Measurements from ENCODE around the gene LRIG3. TPM values are rescaled to one million over a fixed set of nuclear protein-coding genes. Genes with fewer than 3 reads are reported as not detected.

The LRIG3 gene
- total and polyA plus RNA-seq, 2 of the 4 experiments (the other 2 are of a cell fraction): 26.4 to 71.2 TPM

DNA sequence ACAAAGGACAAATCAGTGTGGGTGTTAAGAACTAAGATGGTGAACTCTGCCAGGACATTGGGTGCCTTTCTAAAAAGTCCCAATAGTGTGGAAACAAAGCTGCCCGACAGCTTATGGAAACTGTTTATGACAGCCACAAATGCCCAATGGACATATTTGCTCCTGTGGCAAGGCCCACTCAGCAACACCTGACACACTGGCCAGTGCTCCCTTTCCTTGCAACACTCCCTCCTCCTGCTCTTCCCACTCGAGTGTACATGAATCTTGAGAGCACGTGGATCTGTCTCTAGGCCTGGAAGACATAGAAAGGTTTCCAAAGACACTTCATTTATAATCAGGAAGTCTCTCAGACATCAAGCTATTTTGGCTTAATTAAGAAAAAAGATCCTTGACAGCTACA lies 14.2 kb upstream of the LRIG3 start:
- intact Hi-C loops (cut with micrococcal nuclease): no loop called here
- no peak for ATAC-seq (ENCODE audit: low read depth)
- CTCF ChIA-PET: interaction anchor here (0.7 kb wide), 1 partner anchor 9 kb away, joined by 6 read pairs; no protein-coding TSS in a partner anchor

More for the DNA sequence above, 14.2 kb upstream of the LRIG3 start:
- no peak overlapping the region for H3K23ac ChIP-seq (ENCODE audit: low read depth, low read length)
- no peak overlapping the region for H2BK120ac ChIP-seq (ENCODE audit: low read depth, low read length)
- no peak overlapping the region for H2BK20ac ChIP-seq (ENCODE audit: low read depth, low read length)
- H3K4ac ChIP-seq (ENCODE audit: low read depth, low read length): no peak overlapping the region
- no peaks in the 10 kb centered on the region for H3K27me3 ChIP-seq (ENCODE audit: control insufficient read depth, insufficient read depth, low read length)
- no peak overlapping the region for H4K91ac ChIP-seq (ENCODE audit: insufficient read depth, low read depth, low read length)
- H2BK15ac ChIP-seq (ENCODE audit: low read depth, low read length): no peak overlapping the region
- 100% methylated on average over 1 of the region's 3 CpGs; no CpG with 5 or more reads in 1 of the 2 experiments for WGBS, 2 experiments (ENCODE audit: extremely low coverage in 2 of 2, insufficient read length in 1 of 2)
- H4K5ac ChIP-seq (ENCODE audit: low read depth, low read length): no peak overlapping the region
- H3K79me1 ChIP-seq (ENCODE audit: low read depth in 1 of 2, low read length in 2 of 2): no peaks in the 10 kb centered on the region
- H3K4me1 ChIP-seq (ENCODE audit: control insufficient read depth, insufficient read depth, low read length): peaks cover 2% of the 10 kb centered on the region
- TF ChIP-seq, protein P1, sequence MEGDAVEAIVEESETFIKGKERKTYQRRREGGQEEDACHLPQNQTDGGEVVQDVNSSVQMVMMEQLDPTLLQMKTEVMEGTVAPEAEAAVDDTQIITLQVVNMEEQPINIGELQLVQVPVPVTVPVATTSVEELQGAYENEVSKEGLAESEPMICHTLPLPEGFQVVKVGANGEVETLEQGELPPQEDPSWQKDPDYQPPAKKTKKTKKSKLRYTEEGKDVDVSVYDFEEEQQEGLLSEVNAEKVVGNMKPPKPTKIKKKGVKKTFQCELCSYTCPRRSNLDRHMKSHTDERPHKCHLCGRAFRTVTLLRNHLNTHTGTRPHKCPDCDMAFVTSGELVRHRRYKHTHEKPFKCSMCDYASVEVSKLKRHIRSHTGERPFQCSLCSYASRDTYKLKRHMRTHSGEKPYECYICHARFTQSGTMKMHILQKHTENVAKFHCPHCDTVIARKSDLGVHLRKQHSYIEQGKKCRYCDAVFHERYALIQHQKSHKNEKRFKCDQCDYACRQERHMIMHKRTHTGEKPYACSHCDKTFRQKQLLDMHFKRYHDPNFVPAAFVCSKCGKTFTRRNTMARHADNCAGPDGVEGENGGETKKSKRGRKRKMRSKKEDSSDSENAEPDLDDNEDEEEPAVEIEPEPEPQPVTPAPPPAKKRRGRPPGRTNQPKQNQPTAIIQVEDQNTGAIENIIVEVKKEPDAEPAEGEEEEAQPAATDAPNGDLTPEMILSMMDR (conservative IDR thresholded peaks at IDR 0.05; ENCODE audit: low read depth, low read length): no peak
- TF ChIP-seq MAFK (IDR thresholded peaks at IDR 0.05; ENCODE audit: low read depth, low read length): no peak
- no peak for TF ChIP-seq NFE2L2 (IDR thresholded peaks at IDR 0.05; ENCODE audit: low read depth, low read length)
- no peak for TF ChIP-seq CHD1 (IDR thresholded peaks at IDR 0.05; ENCODE audit: low read depth, low read length)
- TF ChIP-seq POLR2A (IDR thresholded peaks at IDR 0.05; ENCODE audit: low read depth, low read length): no peak
- no peak for TF ChIP-seq RCOR1 (IDR thresholded peaks at IDR 0.05; ENCODE audit: insufficient replicate concordance, low read length)
- TF ChIP-seq RFX5 (IDR thresholded peaks at IDR 0.05; ENCODE audit: low read depth, low read length): no peak
- TF ChIP-seq RAD21 (IDR thresholded peaks at IDR 0.05; ENCODE audit: low read length): no peak
- TF ChIP-seq, protein P2, sequence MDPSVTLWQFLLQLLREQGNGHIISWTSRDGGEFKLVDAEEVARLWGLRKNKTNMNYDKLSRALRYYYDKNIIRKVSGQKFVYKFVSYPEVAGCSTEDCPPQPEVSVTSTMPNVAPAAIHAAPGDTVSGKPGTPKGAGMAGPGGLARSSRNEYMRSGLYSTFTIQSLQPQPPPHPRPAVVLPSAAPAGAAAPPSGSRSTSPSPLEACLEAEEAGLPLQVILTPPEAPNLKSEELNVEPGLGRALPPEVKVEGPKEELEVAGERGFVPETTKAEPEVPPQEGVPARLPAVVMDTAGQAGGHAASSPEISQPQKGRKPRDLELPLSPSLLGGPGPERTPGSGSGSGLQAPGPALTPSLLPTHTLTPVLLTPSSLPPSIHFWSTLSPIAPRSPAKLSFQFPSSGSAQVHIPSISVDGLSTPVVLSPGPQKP (IDR thresholded peaks at IDR 0.05; ENCODE audit: borderline replicate concordance, low read depth, low read length): no peak
- TF ChIP-seq, protein P3, sequence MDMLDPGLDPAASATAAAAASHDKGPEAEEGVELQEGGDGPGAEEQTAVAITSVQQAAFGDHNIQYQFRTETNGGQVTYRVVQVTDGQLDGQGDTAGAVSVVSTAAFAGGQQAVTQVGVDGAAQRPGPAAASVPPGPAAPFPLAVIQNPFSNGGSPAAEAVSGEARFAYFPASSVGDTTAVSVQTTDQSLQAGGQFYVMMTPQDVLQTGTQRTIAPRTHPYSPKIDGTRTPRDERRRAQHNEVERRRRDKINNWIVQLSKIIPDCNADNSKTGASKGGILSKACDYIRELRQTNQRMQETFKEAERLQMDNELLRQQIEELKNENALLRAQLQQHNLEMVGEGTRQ (IDR thresholded peaks at IDR 0.05; ENCODE audit: low read depth, low read length): no peak
- TF ChIP-seq SMC3 (IDR thresholded peaks at IDR 0.05; ENCODE audit: low read depth, low read length): no peak
- no peak for TF ChIP-seq MXI1 (IDR thresholded peaks at IDR 0.05; ENCODE audit: borderline replicate concordance, low read depth, low read length)
- no peak for TF ChIP-seq BHLHE40 (IDR thresholded peaks at IDR 0.05; ENCODE audit: low read depth, low read length)
- TF ChIP-seq MAZ (IDR thresholded peaks at IDR 0.05; ENCODE audit: borderline replicate concordance, low read depth, low read length): no peak
- TF ChIP-seq CEBPB (IDR thresholded peaks at IDR 0.05; ENCODE audit: low read depth, low read length): no peak
- TF ChIP-seq FOS (IDR thresholded peaks at IDR 0.05; ENCODE audit: low read depth, low read length): no peak
- no TSS peak for BruUV-seq (replicated peaks)
- H3K9ac ChIP-seq (ENCODE audit: low read depth, low read length): no peak overlapping the region
- H2AFZ ChIP-seq (replicated peaks; ENCODE audit: low read length, poor library complexity): no peak overlapping the region
- no peak overlapping the region for H3K56ac ChIP-seq (ENCODE audit: extremely low read depth, insufficient read depth, low read length)
- no peak overlapping the region for H3K18ac ChIP-seq (ENCODE audit: low read depth, low read length)
- no peak overlapping the region for H3K27ac ChIP-seq (ENCODE audit: insufficient read depth, low read length)
- in situ Hi-C loops (cut with MboI; ENCODE audit: low sequenced_read_pairs) (no loop called here), dilution Hi-C loops (cut with HindIII; ENCODE audit: low sequenced_read_pairs, unreplicated experiment) (no loop called here)
- H3K9me1 ChIP-seq (ENCODE audit: insufficient read depth, low read length): no peaks in the 10 kb centered on the region
- H3K9me3 ChIP-seq (ENCODE audit: control insufficient read depth, insufficient read depth, low read length): no peaks in the 10 kb centered on the region
- no peak for DNase-seq
- no peaks in the 10 kb centered on the region for H4K20me1 ChIP-seq (ENCODE audit: insufficient read depth, low read length)
- no peak overlapping the region for H4K8ac ChIP-seq (ENCODE audit: low read depth in 2 of 2, low read length in 2 of 2)
- POLR2A ChIA-PET (ENCODE audit: unreplicated experiment): no interaction called here
- no peak overlapping the region for H2AK9ac ChIP-seq (replicated peaks; ENCODE audit: low read depth, low read length, poor library complexity)
- H3K14ac ChIP-seq (replicated peaks; ENCODE audit: low read depth, low read length): no peak overlapping the region
- H3K4me2 ChIP-seq (ENCODE audit: low read depth, low read length): no peak overlapping the region
- no peaks in the 10 kb centered on the region for H3K36me3 ChIP-seq (ENCODE audit: control insufficient read depth, insufficient read depth, low read length)
- H2BK5ac ChIP-seq (ENCODE audit: low read depth, low read length, poor library complexity, severe bottlenecking): no peak overlapping the region
- H2AK5ac ChIP-seq (ENCODE audit: low read depth, low read length): peak overlapping the region; percentile 13; the same call in 1 of the 2 replicates
- no peak overlapping the region for H3K4me3 ChIP-seq (ENCODE audit: insufficient read depth, low read depth, low read length)
